ENCODE data around the gene GLIS1.

DNA sequence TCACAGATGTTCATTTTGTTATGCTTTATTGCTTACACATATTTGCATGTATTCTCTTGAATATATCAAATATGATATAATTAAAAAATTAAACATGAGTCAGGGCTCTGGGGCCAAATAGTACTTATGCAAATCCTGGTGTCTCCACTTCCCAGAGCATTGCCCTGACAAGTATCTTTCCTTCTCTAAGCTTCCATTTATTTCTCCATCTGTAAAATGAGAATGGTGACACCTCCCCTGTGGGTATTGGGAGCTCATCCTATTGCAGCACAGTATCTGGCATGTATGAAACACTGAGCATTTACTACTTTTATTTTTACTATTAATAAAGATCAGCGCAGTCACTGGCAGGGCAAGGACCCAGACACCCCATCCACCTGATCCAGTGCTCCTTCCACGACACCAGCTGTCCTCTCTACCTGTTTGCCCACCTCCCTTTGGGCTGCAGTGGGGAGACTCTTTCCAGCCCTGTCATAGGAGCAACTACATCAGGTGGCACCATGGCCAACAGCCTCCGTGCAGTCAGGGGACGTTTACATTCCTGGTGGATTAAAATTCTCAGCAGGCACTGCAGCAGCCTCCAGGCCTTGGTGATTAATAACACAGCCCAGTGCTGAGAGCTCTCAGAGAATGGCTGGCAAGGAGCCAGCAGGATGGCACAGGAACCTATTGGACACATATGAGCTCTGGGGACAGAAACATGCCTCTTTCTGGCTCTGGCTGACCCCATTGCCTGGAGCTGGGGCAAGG lies 166.7 kb downstream of the GLIS1 start:
- TF ChIP-seq, protein P1, sequence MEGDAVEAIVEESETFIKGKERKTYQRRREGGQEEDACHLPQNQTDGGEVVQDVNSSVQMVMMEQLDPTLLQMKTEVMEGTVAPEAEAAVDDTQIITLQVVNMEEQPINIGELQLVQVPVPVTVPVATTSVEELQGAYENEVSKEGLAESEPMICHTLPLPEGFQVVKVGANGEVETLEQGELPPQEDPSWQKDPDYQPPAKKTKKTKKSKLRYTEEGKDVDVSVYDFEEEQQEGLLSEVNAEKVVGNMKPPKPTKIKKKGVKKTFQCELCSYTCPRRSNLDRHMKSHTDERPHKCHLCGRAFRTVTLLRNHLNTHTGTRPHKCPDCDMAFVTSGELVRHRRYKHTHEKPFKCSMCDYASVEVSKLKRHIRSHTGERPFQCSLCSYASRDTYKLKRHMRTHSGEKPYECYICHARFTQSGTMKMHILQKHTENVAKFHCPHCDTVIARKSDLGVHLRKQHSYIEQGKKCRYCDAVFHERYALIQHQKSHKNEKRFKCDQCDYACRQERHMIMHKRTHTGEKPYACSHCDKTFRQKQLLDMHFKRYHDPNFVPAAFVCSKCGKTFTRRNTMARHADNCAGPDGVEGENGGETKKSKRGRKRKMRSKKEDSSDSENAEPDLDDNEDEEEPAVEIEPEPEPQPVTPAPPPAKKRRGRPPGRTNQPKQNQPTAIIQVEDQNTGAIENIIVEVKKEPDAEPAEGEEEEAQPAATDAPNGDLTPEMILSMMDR (IDR thresholded peaks at IDR 0.05; ENCODE audit: low read depth, low read length) = no peak
- TF ChIP-seq, protein P2, sequence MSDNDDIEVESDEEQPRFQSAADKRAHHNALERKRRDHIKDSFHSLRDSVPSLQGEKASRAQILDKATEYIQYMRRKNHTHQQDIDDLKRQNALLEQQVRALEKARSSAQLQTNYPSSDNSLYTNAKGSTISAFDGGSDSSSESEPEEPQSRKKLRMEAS (IDR thresholded peaks at IDR 0.05; ENCODE audit: low read depth, low read length) = no peak
- TF ChIP-seq POLR2A (IDR thresholded peaks at IDR 0.05; ENCODE audit: extremely low read depth, insufficient read length) = no peak

All from NB4 (cell line).